Epithelial cell of esophagus (primary cell): ENCODE results near the gene PPIL6.

Experiments
- DNase-seq: peaks from one replicate; pipeline ENCODE4 v3.0.0; 2010; ENCODE audit warnings: low read depth
- H3K4me3 ChIP-seq: 2 replicates; pipeline ENCODE4 v1.5.1; 2011; ENCODE audit warnings: mild to moderate bottlenecking, low read length, control low read depth
- TF ChIP-seq, protein P1 (sequence below): IDR thresholded peaks from 2 replicates; pipeline ENCODE4 v1.5.1; 2011; ENCODE audit warnings: low read depth, mild to moderate bottlenecking, low read length, control low read depth, inconsistent platforms; ENCODE audit not compliant: insufficient read depth; ENCODE audit errors: missing control alignments

Gene PPIL6

DNA sequence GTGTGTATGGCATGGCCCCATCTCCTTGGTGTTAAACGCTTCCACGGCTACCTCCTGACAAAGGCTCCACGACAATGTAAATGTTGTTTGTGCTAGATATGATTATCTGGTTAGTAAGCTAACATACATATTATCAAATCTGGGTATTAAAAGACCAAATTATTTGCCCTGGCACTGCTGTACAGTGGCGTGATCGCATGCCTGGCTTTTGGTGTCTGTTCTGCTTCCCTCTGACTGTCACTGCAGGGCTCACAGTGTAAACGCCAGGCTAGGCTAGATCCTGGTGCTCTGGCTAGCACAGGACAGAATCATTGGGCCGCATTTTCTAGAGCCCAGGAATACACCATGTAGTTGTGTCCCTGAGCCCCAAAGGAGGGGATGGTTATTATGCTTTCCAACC lies 96.9 kb downstream of the PPIL6 start:
- TF ChIP-seq, protein P1, sequence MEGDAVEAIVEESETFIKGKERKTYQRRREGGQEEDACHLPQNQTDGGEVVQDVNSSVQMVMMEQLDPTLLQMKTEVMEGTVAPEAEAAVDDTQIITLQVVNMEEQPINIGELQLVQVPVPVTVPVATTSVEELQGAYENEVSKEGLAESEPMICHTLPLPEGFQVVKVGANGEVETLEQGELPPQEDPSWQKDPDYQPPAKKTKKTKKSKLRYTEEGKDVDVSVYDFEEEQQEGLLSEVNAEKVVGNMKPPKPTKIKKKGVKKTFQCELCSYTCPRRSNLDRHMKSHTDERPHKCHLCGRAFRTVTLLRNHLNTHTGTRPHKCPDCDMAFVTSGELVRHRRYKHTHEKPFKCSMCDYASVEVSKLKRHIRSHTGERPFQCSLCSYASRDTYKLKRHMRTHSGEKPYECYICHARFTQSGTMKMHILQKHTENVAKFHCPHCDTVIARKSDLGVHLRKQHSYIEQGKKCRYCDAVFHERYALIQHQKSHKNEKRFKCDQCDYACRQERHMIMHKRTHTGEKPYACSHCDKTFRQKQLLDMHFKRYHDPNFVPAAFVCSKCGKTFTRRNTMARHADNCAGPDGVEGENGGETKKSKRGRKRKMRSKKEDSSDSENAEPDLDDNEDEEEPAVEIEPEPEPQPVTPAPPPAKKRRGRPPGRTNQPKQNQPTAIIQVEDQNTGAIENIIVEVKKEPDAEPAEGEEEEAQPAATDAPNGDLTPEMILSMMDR, result no peak
- no peak for DNase-seq
- H3K4me3 ChIP-seq, result no peak overlapping the region

GRCh38 chr6:109342911-109343310 lies 97.5 kb downstream of the PPIL6 start:
- no peak for DNase-seq
- TF ChIP-seq, protein P1, result no peak
- no peak overlapping the region for H3K4me3 ChIP-seq

GRCh38 chr6:109342506-109342905 lies 97.9 kb downstream of the PPIL6 start:
- DNase-seq, result no peak
- no peak overlapping the region for H3K4me3 ChIP-seq
- TF ChIP-seq, protein P1, result no peak

DNA sequence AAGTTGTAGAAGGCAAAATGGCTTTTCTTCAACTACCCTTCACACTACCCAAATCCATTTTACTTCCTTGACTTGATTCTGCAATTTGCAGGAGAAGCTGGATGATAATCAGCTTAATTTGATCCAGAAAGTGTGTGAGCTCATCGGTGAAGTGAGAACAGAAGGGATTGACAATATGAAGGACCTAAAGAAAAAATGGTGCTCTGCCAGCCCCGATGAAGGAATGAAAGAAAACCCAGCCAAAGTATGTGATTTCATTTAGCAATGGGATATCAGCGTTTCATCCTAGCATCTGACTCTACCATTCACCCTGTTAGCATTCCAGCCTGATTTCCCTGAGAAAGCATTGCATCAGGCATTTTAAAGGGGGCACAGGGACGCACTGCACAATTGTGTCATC lies 99.6 kb downstream of the PPIL6 start:
- TF ChIP-seq, protein P1, result no peak
- no peak overlapping the region for H3K4me3 ChIP-seq
- no peak for DNase-seq
